C4-2B (cell line): ENCODE results near the gene ADAM10.

Source experiments
- H3K27ac ChIP-seq: fragments of 450-650 bp; 2 replicates; pipeline ENCODE4 v1.5.1; 2017
- CTCF ChIP-seq: fragments of 450-650 bp; conservative IDR thresholded peaks from 2 replicates; pipeline ENCODE4 v1.5.1; 2017; ENCODE audit warnings: mild to moderate bottlenecking
- ZFX ChIP-seq: fragments of 450-650 bp; IDR thresholded peaks from 2 replicates; pipeline ENCODE4 v1.6.1; 2017

The ADAM10 gene

GRCh38 chr15:58699769-58700168, 49.7 kb downstream of the ADAM10 start:
- TF ChIP-seq ZFX, result no peak
- no peak for TF ChIP-seq CTCF
- H3K27ac ChIP-seq, result no peak overlapping the region

GRCh38 chr15:58698887-58699641, 50.4 kb downstream of the ADAM10 start:
- TF ChIP-seq CTCF, result no peak
- TF ChIP-seq ZFX, result no peak
- H3K27ac ChIP-seq, result no peak overlapping the region

GRCh38 chr15:58697220-58697619, 52.3 kb downstream of the ADAM10 start:
- TF ChIP-seq ZFX, result no peak
- TF ChIP-seq CTCF, result no peak
- no peak overlapping the region; the same call in 1 of the 2 replicates for H3K27ac ChIP-seq

DNA sequence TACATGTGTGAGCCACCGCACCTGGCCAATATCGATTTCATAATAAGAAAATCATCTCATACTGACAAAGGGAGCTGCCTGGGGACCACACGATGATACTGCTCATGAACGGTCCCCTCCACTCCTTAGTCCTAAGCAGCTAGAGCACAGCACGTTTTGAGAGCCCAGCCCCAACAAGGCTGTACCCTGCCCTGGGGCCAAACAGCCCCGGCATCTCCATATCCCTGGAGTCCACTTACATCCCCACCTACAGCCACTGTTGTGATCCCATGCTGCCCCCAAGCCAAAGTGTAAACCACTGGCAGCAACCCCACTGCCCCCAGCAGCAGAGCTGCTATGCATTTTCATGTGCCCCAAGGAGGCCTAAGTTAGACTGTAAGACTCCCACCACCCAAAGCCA, 52.8 kb downstream of the ADAM10 start:
- TF ChIP-seq CTCF (no peak), ZFX (no peak)
- H3K27ac ChIP-seq, result no peak overlapping the region

DNA sequence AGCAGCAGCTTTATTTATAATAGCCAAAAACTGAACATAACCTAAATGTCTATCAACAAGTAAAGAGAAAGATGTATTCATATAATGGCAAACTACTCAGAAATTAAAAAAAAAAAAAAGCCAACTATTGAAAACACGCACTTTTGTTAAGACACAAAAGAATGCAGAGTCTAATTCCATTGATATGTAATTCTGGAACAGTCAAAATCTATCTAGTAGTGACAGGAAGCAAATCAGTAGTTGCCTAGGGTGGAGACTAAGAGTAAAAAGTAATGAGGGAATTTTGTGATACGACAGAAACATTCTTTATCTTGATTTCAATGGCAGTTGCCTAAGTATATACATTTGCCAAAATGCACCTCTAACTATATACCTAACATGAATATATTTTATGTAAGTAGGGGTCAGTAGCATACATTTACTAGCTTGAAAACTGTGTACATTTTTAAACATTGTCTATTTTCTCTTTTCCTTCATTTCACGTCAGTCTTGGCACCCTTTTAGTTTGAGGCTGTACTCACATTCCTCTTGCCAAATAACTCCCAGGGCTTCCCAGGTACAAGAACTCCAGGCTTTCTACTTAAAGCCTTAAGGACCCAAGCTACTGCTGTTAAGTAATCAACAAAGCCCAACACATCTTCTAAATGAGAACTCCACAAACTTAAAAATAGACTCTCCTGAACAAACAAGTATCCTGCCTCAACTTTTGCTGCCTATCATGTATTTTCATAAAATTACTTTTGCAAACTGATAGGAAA, 54.7 kb downstream of the ADAM10 start:
- no peak overlapping the region for H3K27ac ChIP-seq
- TF ChIP-seq CTCF, result no peak
- no peak for TF ChIP-seq ZFX

- H3K27ac ChIP-seq, result no peak overlapping the region
- TF ChIP-seq CTCF, result no peak
Measured at GRCh38 chr15:58690703-58691102, 58.8 kb downstream of the ADAM10 start.

GRCh38 chr15:58689646-58690045, 59.9 kb downstream of the ADAM10 start:
- TF ChIP-seq ZFX (no peak), CTCF (no peak)
- no peak overlapping the region for H3K27ac ChIP-seq
